Right ventricle myocardium superior (tissue), 1 donor: ENCODE data around the gene PRDM15. TPM values are rescaled to one million over a fixed set of nuclear protein-coding genes. Genes with fewer than 3 reads are reported as not detected.

ENCODE experiments used
- ATAC-seq: fragments of 200-7000 bp; cut with Tn5 transposase; one replicate; pipeline ENCODE4 v1.9.1; 2020; ENCODE audit warnings: mild to moderate bottlenecking; ENCODE audit not compliant: poor library complexity
- DNase-seq: peaks from one replicate; pipeline ENCODE4 v3.0.0-alpha.2; 2020
- intact Hi-C: fragments of 100-400 bp; cut with DNase I; formaldehyde crosslinking; loops from one replicate; pipeline ENCODE4 v1.11.2; 2022
- long read RNA-seq: library from polyadenylated mRNA; unstranded; transcript quantifications from one replicate; pipeline ENCODE4 v2.0.0, GENCODE V29; 2021
- total RNA-seq: library from RNA; stranded (reverse); fragmentation: NEBNext Ultra II Directional; extraction: Animal tissue kit (Norgen Biotek cat#: 25700); gene quantifications from one replicate; pipeline ENCODE4 v1.2.1, GENCODE V29; 2021
- donor health status: DM: no; HTN: yes; CAD: no; lungs with severe emphysema.

The PRDM15 gene
- 3.8 TPM for total RNA-seq
- long read RNA-seq, partial matches to known transcripts: 3 of 3 reads
- long read RNA-seq, other reads (novel, unspliced or antisense): 0 of 3 reads

- peak; percentile 89 for DNase-seq
- peak; percentile 67 for ATAC-seq
- intact Hi-C loops: loop anchor here (10.0 kb wide), 2 partner anchors 45 to 215 kb away; no protein-coding TSS in a partner anchor
Measured at GRCh38 chr21:41879190-41879998, at the start of gene PRDM15. PRDM15 (minus strand) TSS chr21:41879344; CDS start chr21:41860363, 18,981 bp downstream.

DNA sequence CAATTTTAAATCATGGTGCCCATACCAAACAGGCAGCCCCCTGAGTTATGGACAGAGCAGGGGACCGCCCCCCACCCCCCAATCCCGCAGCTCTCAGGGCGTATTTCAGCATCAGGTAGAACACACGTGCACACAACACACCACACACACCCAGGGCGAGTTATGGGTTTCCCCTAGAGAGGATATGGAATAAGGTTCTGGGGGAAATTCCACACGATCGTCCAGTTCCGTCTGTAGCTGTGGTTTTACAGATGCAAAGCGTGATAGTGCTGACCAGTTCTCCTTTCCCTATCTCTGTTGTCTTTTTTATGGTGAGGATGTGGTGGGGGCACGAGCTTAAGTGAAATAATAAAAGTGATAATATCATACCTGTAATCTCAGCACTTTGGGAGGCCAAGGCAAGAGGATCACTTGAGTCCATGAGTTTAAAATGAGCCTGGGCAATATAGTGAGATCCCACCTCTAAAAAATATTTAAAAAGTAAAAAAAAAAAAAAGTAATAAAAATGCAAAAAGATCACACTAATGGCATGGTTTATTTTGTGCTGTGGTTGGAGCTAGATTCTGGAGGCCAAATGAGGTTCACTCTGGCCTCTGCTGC, 49.6 kb upstream of the PRDM15 start:
- ATAC-seq (no peak), DNase-seq (no peak)
- intact Hi-C loops: loop anchor here (10.0 kb wide), 2 partner anchors 54 to 76 kb away; partner anchors contain the start of gene PRDM15

GRCh38 chr21:41927727-41928409, 48.7 kb upstream of the PRDM15 start:
- ATAC-seq (no peak), DNase-seq (no peak)
- intact Hi-C loops: loop anchor here (10.0 kb wide), 2 partner anchors 53 to 77 kb away; partner anchors contain the start of gene PRDM15

GRCh38 chr21:41926807-41927171, 47.6 kb upstream of the PRDM15 start:
- intact Hi-C loops: loop anchor here (10.0 kb wide), 2 partner anchors 52 to 78 kb away; partner anchors contain the start of gene PRDM15
- no peak for DNase-seq
- no peak for ATAC-seq

DNA sequence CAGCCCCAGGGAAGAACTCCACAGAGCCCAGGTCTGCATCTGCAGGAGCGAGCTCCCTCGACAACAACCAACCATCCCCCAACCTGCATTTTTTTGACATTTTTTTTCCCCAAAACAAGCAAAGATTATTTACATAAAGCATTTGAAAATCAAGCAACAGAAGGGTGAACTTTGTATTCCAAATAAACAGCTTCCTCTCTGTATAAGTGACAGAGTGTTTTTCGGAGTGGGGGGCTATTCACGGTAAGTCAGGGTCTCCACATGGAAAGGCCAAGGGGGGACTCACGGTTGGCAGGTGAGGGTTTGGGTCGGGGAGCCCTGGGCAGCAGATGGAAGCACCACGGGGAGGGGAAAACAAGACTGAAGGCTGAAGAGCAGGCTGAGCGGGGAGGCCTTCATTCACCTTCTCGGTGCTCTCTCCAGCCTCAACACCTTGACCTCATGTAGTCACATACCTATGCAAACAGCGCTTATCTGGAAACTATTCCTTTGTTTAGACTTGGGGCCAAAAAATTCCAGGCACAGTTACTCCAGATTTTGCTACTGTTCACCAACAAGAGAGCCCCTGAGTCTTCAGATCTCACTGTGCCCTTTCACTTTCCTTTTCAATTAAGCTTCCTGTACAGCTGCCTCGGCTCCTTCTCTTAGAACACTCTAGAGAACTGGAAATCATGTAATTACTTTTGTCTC, 47.1 kb upstream of the PRDM15 start:
- no peak for DNase-seq
- intact Hi-C loops: loop anchor here (10.0 kb wide), 2 partner anchors 51 to 79 kb away; partner anchors contain the start of gene PRDM15
- peak; percentile 70 for ATAC-seq

DNA sequence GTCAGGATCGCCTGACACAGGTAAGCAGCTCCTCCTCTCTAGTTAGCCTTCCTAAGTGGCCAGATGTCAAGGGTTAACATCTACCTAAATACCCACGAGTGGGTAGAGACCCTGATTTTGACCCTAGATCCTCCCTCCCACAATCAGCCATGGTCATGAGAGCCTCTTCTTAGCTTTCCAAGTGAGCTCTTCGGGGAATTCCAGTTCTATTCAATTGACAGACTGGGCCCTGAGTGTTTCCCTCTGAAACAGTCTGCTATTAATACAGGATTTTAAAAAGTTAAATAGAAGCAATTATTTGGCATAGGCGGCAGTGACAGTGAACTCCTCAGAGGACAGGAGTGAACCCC, 46.6 kb upstream of the PRDM15 start:
- no peak for ATAC-seq
- DNase-seq: no peak
- intact Hi-C loops: loop anchor here (10.0 kb wide), 2 partner anchors 51 to 79 kb away; partner anchors contain the start of gene PRDM15

- intact Hi-C loops: loop anchor here (10.0 kb wide), 2 partner anchors 50 to 80 kb away; partner anchors contain the start of gene PRDM15
- DNase-seq (no peak), ATAC-seq (no peak)
Measured at GRCh38 chr21:41924368-41924754, 45.2 kb upstream of the PRDM15 start.

- DNase-seq (no peak), ATAC-seq (peak; percentile 73)
- intact Hi-C loops: loop anchor here (10.0 kb wide), 2 partner anchors 49 to 81 kb away; partner anchors contain the start of gene PRDM15
Measured at GRCh38 chr21:41923631-41924367, 44.7 kb upstream of the PRDM15 start.

GRCh38 chr21:41923186-41923585, 44.0 kb upstream of the PRDM15 start:
- DNase-seq: no peak
- no peak for ATAC-seq
- intact Hi-C loops: loop anchor here (10.0 kb wide), 2 partner anchors 48 to 82 kb away; partner anchors contain the start of gene PRDM15

- no peak for ATAC-seq
- intact Hi-C loops: loop anchor here (10.0 kb wide), 2 partner anchors 46 to 84 kb away; partner anchors contain the start of gene PRDM15
- DNase-seq: no peak
Measured at GRCh38 chr21:41921021-41921420, 41.9 kb upstream of the PRDM15 start.

GRCh38 chr21:41920476-41920875, 41.3 kb upstream of the PRDM15 start:
- no peak for ATAC-seq
- intact Hi-C loops: loop anchor here (10.0 kb wide), 2 partner anchors 46 to 84 kb away; partner anchors contain the start of gene PRDM15
- DNase-seq: no peak

DNA sequence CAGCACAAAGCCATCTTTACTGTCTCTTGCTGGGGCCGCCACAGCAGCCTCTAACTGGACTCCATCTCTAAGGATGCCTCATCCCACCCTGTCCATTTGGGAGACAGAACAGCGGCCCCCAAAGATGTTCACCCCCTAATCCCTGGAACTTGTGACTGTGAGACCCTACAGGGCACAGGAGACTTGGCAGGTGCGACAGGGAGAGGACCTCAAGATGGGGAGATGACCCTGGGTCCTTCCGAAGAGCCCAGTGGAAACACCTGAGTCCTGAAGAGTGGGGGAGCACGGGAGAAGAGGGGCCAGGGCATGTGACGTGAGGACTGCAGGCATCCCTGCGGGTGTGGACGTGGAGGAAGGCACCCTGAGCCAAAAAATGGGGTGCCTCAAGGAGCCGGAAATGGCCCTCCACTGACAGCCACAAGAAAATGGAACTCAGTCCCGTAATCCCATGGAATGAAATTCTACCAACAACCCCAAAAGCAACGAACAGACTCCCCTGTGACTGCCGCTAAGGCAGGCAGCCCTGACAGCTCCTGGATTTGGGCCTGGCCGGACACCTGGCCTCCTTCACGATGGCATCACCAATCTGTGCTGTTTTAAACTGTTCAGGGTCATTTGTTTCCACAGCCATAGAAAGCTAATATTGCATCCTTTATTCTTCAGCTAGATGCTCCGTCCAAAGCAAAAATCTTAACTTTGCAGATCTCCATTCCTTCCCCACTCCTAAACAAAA, 40.7 kb upstream of the PRDM15 start:
- no peak for ATAC-seq

DNA sequence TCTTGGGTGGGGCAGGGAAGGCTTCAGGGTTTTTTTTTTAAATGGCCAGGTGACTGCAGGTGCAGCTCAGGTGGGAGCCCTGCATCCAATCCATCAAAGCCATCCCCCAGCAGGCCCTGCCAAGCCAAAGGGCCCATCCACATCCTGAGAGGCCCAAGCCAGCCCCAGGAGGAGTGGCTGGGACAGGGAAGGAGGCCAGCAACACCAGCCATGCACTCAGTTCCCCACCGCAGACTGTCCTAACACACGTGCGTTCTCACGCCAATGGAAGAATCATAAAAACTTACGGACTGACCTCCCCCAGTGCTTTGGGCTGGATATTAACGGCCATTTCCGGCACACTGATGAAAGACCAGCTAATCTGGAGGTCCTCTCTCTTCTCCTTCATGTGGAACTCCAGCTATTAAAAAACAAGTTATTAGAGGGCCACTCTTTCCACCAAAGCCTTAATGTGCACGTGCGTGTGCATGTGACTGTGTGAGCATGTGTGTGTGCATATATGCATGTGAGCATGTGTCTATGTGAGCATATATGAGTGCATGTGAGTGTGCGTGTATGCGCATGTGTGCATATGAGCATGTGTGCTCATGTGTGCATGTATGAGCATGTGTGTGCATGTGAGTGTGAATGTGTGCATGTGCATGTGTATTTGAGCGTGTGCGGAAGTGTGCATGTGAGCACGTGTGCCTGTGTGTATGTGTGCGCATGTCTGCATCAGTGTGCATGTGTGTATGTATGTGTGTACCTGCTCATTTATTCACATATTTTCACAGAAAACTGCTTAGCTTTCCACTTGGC, 39.6 kb upstream of the PRDM15 start:
- intact Hi-C loops: no loop called here
- DNase-seq (no peak), ATAC-seq (no peak)

More for the DNA sequence above, 40.7 kb upstream of the PRDM15 start:
- no peak for DNase-seq
- intact Hi-C loops: loop anchor here (10.0 kb wide), 2 partner anchors 45 to 85 kb away; partner anchors contain the start of gene PRDM15

- intact Hi-C loops: no loop called here
- ATAC-seq: no peak
Measured at GRCh38 chr21:41917531-41917930, 38.4 kb upstream of the PRDM15 start.

GRCh38 chr21:41916888-41917433, 37.8 kb upstream of the PRDM15 start:
- intact Hi-C loops: no loop called here
- ATAC-seq (no peak), DNase-seq (no peak)

More at GRCh38 chr21:41917531-41917930, 38.4 kb upstream of the PRDM15 start:
- DNase-seq: no peak

DNA sequence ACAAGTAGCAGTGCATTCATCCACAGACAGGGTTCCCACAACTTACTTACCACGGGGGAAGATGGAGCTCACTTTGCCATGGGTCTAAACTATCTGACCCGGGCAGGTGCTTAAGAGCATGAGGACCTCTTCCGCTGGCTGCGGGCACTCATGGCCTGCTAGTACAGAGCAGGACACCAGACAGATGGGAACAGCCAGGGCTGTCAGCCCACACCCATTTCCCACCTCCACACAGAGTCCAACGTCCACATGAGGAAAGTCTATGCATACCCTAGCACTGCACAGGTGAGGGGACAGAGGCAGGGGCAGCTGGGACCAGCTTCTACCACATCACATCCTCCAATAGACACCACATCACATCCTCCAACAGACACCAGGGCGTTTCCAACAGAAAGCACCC, 35.8 kb upstream of the PRDM15 start:
- ATAC-seq: no peak
- no peak for DNase-seq
- intact Hi-C loops: no loop called here
